Left renal cortex interstitium (tissue), 4 donors: ENCODE data around the gene UBE2G1. TPM values are rescaled to one million over a fixed set of nuclear protein-coding genes. Genes with fewer than 3 reads are reported as not detected.

Experiments
- DNase-seq, 4 donors: peaks; one replicate each; pipeline ENCODE4 v3.0.0-alpha.2; 2013; ENCODE audit warnings: low read depth in 4 of 4, low spot score in 2 of 4, missing footprints in 1 of 4
- polyA plus RNA-seq, 4 donors: library from polyadenylated mRNA; unstranded; fragments of 120-200 nt; gene quantifications; one replicate each; pipeline ENCODE4 v1.2.1, GENCODE V29; 2013; ENCODE audit not compliant: insufficient read length in 4 of 4

The UBE2G1 gene
- polyA plus RNA-seq, 4 donors = 55.5 to 60.4 (median 57.4) TPM

GRCh38 chr17:4309897-4310296 is 56.6 kb downstream of the UBE2G1 start:
- DNase-seq = no peak

GRCh38 chr17:4307179-4307930 is 59.1 kb downstream of the UBE2G1 start:
- DNase-seq = no peak

- no peak for DNase-seq
Measured at GRCh38 chr17:4305224-4305623, 61.3 kb downstream of the UBE2G1 start.

- no peak for DNase-seq
Measured at GRCh38 chr17:4304417-4305027, 62.0 kb downstream of the UBE2G1 start.

GRCh38 chr17:4301066-4301465 is 65.4 kb downstream of the UBE2G1 start:
- no peak for DNase-seq

GRCh38 chr17:4297351-4297750 is 69.1 kb downstream of the UBE2G1 start:
- DNase-seq = no peak

- no peak for DNase-seq
Measured at GRCh38 chr17:4295686-4296085, 70.8 kb downstream of the UBE2G1 start.

- no peak for DNase-seq
Measured at GRCh38 chr17:4293572-4293971, 72.9 kb downstream of the UBE2G1 start.

GRCh38 chr17:4287710-4288109 is 78.8 kb downstream of the UBE2G1 start:
- no peak for DNase-seq

GRCh38 chr17:4276514-4276913 is 90.0 kb downstream of the UBE2G1 start:
- DNase-seq = no peak

GRCh38 chr17:4272972-4273368 is 93.5 kb downstream of the UBE2G1 start:
- no peak for DNase-seq

- DNase-seq = no peak
Measured at GRCh38 chr17:4272213-4272971, 94.1 kb downstream of the UBE2G1 start.

GRCh38 chr17:4270736-4271135 is 95.7 kb downstream of the UBE2G1 start:
- no peak for DNase-seq

GRCh38 chr17:4269915-4270314 is 96.6 kb downstream of the UBE2G1 start:
- DNase-seq = no peak

- no peak for DNase-seq
Measured at GRCh38 chr17:4267402-4267801, 99.1 kb downstream of the UBE2G1 start.

- DNase-seq = no peak
Measured at GRCh38 chr17:4266550-4266949, 99.9 kb downstream of the UBE2G1 start.

- DNase-seq = peak; percentile 87 to 96 (median 90)
Measured at GRCh38 chr17:4263282-4264215, 102.9 kb downstream of the UBE2G1 start, which contains the start of gene ANKFY1. Gene ANKFY1 (minus strand): TSS chr17:4263979. CDS start chr17:4263941, 38 bp downstream.

- DNase-seq = no peak
Measured at GRCh38 chr17:4262703-4263102, 103.8 kb downstream of the UBE2G1 start.

- no peak for DNase-seq
Measured at GRCh38 chr17:4261452-4261851, 105.0 kb downstream of the UBE2G1 start.

- no peak for DNase-seq
Measured at GRCh38 chr17:4258867-4259266, 107.6 kb downstream of the UBE2G1 start.
